Keratinocyte (primary cell): ENCODE data around the gene RFC5. TPM values are rescaled to one million over a fixed set of nuclear protein-coding genes. Genes with fewer than 3 reads are reported as not detected.

Source experiments
- DNase-seq: peaks from one replicate; pipeline ENCODE4 v3.0.0-alpha.2; 2011; ENCODE audit warnings: low read depth, missing footprints, low spot score
- FAIRE-seq: peaks from 2 replicates; lab custom pipeline; 2011; peaks lifted over from hg19 to GRCh38; lab: Jason Lieb, UNC
- H2AFZ ChIP-seq: 2 replicates; pipeline ENCODE4 v1.6.0; 2012; ENCODE audit warnings: low read length, control low read depth, inconsistent platforms; ENCODE audit not compliant: control insufficient read depth
- H3K27ac ChIP-seq: 2 replicates; pipeline ENCODE4 v1.5.1; 2011; ENCODE audit warnings: low read length; ENCODE audit not compliant: control insufficient read depth, insufficient read depth
- H3K27me3 ChIP-seq: 3 replicates; pipeline ENCODE4 v1.6.0; 2011; ENCODE audit warnings: low read length; ENCODE audit not compliant: control insufficient read depth, insufficient read depth; ENCODE audit errors: extremely low read depth
- H3K36me3 ChIP-seq, 2 experiments: 2 replicates in 1 of 2; 3 replicates in 1 of 2; pipeline ENCODE4 v1.5.1; 2011; ENCODE audit warnings: low read length in 2 of 2, mild to moderate bottlenecking in 1 of 2; ENCODE audit not compliant: control insufficient read depth in 2 of 2, insufficient read depth in 2 of 2; ENCODE audit errors: extremely low read depth in 1 of 2
- H3K4me1 ChIP-seq: 3 replicates; pipeline ENCODE4 v1.5.1; 2011; ENCODE audit warnings: low read length; ENCODE audit not compliant: control insufficient read depth, insufficient read depth; ENCODE audit errors: extremely low read depth
- H3K4me2 ChIP-seq: 3 replicates; pipeline ENCODE4 v1.6.0; 2011; ENCODE audit warnings: low read depth, low read length; ENCODE audit not compliant: control insufficient read depth, insufficient read depth; ENCODE audit errors: extremely low read depth
- H3K4me3 ChIP-seq, 3 experiments: fragments of 200-600 bp in 1 of 3; sonication (generic) in 1 of 3; 2 replicates in 2 of 3; 3 replicates in 1 of 3; pipeline ENCODE4 v1.5.1; 2011 to 2016; ENCODE audit warnings: low read length in 3 of 3, mild to moderate bottlenecking in 3 of 3, control low read depth in 2 of 3, inconsistent platforms in 1 of 3, low read depth in 1 of 3, mixed read lengths in 1 of 3, mixed run types in 1 of 3, moderate library complexity in 1 of 3; ENCODE audit not compliant: control insufficient read depth in 2 of 3, insufficient read depth in 2 of 3; ENCODE audit errors: extremely low read depth in 1 of 3
- H3K79me2 ChIP-seq: 2 replicates; pipeline ENCODE4 v1.6.0; 2012; ENCODE audit warnings: low read length; ENCODE audit not compliant: control insufficient read depth, insufficient read depth
- H3K9ac ChIP-seq: 3 replicates; pipeline ENCODE4 v1.6.0; 2011; ENCODE audit warnings: low read length; ENCODE audit not compliant: control insufficient read depth, insufficient read depth; ENCODE audit errors: extremely low read depth
- H3K9me1 ChIP-seq: 3 replicates; pipeline ENCODE4 v1.6.0; 2011; ENCODE audit warnings: low read length; ENCODE audit not compliant: control insufficient read depth, insufficient read depth; ENCODE audit errors: extremely low read depth
- H3K9me3 ChIP-seq: 2 replicates; pipeline ENCODE4 v1.5.1; 2012; ENCODE audit warnings: low read depth, low read length; ENCODE audit not compliant: control insufficient read depth
- H4K20me1 ChIP-seq: 3 replicates; pipeline ENCODE4 v1.6.0; 2011; ENCODE audit warnings: low read length; ENCODE audit not compliant: control insufficient read depth, insufficient read depth; ENCODE audit errors: extremely low read depth
- CTCF ChIP-seq, 3 experiments: IDR thresholded peaks in 1 of 3; conservative IDR thresholded peaks in 1 of 3; optimal IDR thresholded peaks in 1 of 3; 2 replicates in 2 of 3; 3 replicates in 1 of 3; pipeline versions ENCODE3 to v1.5.1; 2011; ENCODE audit warnings: low read length in 3 of 3, mild to moderate bottlenecking in 3 of 3, moderate library complexity in 2 of 3, control low read depth in 1 of 3, inconsistent platforms in 1 of 3; ENCODE audit not compliant: insufficient read depth in 2 of 3; ENCODE audit errors: extremely low read depth in 1 of 3
- EZH2 ChIP-seq: IDR thresholded peaks from one replicate; pipeline ENCODE4 v1.6.1; 2012; ENCODE audit warnings: inconsistent platforms, mild to moderate bottlenecking, low read length, moderate library complexity
- dilution Hi-C: fragments of 300-500 bp; cut with MboI; formaldehyde crosslinking; loops from one replicate; pipeline ENCODE4 v1.7.0; 2020; ENCODE audit warnings: low sequenced_read_pairs; ENCODE audit not compliant: extremely low pct_ligation_motif_present
- polyA plus RNA-seq, 5 experiments: library from polyadenylated mRNA; depleted of rRNA in 3 of 5; stranded (reverse) in 3 of 5; stranded (forward) in 1 of 5; unstranded in 1 of 5; fragments of >200 nt; gene quantifications; 1 replicate in 1 of 5; 2 replicates in 3 of 5; 3 replicates in 1 of 5; pipeline versions ENCODE4 v1.2.1 to v1.2.3, GENCODE V29; 2011 to 2012; ENCODE audit warnings: missing spikeins in 2 of 5, low read depth in 1 of 5, low replicate concordance in 1 of 5

Gene RFC5
- polyA plus RNA-seq, 1 donor (not counting 4 experiments of a cell fraction or from before 2014, with no cell fraction given) = 24.0 TPM

DNA sequence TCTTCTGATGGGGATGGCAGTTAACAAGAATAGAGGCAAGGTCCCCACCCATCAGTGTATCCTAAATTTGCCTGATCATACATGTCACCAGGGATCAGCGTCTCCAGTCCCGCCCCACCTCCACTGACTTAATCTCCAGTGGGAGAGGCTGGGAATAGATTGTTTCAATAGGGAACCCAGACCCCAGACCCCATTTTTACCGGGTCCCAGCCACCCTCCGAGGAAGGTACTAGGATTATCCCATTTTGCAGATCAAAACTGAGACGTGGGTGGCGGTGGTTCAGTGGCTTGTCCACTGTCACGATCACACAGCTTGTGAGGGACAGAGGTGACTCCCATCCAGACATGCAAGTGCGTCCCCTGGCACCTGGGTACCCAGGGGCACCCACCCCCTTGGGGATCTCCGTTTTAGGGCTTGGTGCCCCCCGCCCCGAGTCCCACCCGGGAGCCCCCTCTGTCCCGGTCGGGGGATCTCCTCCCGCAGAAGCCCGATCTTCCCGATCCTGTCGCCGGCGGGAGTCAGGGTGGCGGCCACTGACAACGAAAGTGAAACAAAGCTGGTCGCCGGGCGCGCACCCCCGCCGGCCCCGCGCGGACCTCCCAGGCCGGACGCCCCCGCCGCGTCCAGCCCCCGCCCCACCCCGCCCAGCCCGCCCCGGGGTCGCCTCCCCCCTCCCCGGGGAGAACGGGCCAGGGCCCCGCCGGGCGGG lies 44.0 kb downstream of the RFC5 start:
- Histone ChIP-seq H3K4me3 (peak overlapping the region; percentile 73 to 89 (median 76)), H4K20me1 (no peaks in the 10 kb centered on the region), H3K9ac (peak overlapping the region; percentile 77), H3K9me3 (no peaks in the 10 kb centered on the region), H3K4me2 (peak overlapping the region; percentile 79), H3K4me1 (peaks cover 19% of the 10 kb centered on the region), H3K79me2 (peaks cover 39% of the 10 kb centered on the region), H2AFZ (peak overlapping the region; percentile 2), H3K27ac (peak overlapping the region; percentile 78), H3K9me1 (no peaks in the 10 kb centered on the region), H3K36me3 (no peaks in the 10 kb centered on the region), H3K27me3 (no peaks in the 10 kb centered on the region)
- DNase-seq (no peak), FAIRE-seq (no peak)
- dilution Hi-C loops = no loop called here
- TF ChIP-seq EZH2 (no peak), CTCF (optimal IDR thresholded peaks at IDR 0.05 in 1 of 3, IDR thresholded peaks at IDR 0.05 in 1 of 3, conservative IDR thresholded peaks at IDR 0.05 in 1 of 3; ENCODE audit: extremely low read depth in 1 of 3, insufficient read depth in 2 of 3, low read length in 3 of 3) (no peak)

- Histone ChIP-seq H3K27ac (peak within 1 kb of the TSS; percentile 84), H3K9ac (peak within 1 kb of the TSS; percentile 91), H3K4me3 (peak within 1 kb of the TSS; percentile 73 to 90 (median 88)), H3K79me2 (peaks cover 34% of the 10 kb centered on the region), H4K20me1 (no peaks in the 10 kb centered on the region), H3K27me3 (no peaks in the 10 kb centered on the region), H3K36me3 (peaks cover 0 to 1% of the 10 kb centered on the region in 2 experiments), H2AFZ (peak within 1 kb of the TSS; percentile 84), H3K9me3 (no peaks in the 10 kb centered on the region), H3K9me1 (no peaks in the 10 kb centered on the region), H3K4me1 (peaks cover 19% of the 10 kb centered on the region), H3K4me2 (peak within 1 kb of the TSS; percentile 99)
- dilution Hi-C loops = no loop called here
- DNase-seq = no peak
- TF ChIP-seq CTCF (optimal IDR thresholded peaks at IDR 0.05 in 1 of 3, IDR thresholded peaks at IDR 0.05 in 1 of 3, conservative IDR thresholded peaks at IDR 0.05 in 1 of 3; ENCODE audit: extremely low read depth in 1 of 3, insufficient read depth in 2 of 3, low read length in 3 of 3) (no peak), EZH2 (no peak)
- FAIRE-seq = no peak
Measured at GRCh38 chr12:118061011-118061872, 44.7 kb downstream of the RFC5 start, which contains the start of gene WSB2. Gene WSB2 (minus strand): TSS chr12:118061179. CDS start chr12:118061048, 131 bp downstream.
